ENCODE data around the gene SCGB3A2.
"Not testable (repeated sequence)": the region's sequence is repeated elsewhere in the genome, so short reads cannot be mapped to it uniquely, and the experiment has no call there.

Gene SCGB3A2

DNA sequence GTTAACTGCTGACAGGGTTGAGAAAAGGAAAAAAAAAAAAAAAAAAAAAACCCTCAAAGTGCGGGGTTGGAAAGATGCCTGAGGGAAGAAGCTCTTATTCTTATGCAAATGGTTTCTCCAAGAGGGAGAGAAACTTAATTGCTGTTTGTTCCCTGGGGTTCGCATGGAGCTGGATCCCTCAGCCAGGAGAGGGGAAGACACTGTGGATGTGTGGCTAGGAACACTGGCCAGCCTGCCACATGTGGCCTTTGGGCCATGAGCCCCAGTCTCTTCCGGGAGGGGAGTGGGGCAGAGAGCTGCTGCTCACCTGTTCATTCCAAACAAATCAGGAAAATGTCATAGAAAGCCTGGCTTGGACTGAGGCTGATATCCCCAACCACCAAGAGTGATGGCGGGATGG is 9.4 kb upstream of the SCGB3A2 start:
- no peak for DNase-seq

DNA sequence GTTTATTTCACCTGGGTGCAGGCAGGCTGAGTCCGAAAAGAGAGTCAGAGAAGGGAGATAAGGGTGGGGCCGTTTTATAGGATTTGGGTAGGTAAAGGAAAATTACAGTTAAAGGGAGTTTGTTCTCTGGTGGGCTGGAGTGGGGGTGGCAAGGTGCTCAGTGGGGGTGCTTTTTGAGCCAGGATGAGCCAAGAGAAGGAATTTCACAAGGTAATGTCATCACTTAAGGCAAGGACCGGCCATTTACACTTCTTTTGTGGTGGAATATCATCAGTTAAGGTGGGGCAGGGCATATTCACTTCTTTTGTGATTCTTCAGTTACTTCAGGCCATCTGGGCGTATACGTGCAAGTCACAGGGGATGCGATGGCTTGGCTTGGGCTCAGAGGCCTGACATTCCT is 8.6 kb upstream of the SCGB3A2 start:
- DNase-seq, result not testable (repeated sequence)

DNA sequence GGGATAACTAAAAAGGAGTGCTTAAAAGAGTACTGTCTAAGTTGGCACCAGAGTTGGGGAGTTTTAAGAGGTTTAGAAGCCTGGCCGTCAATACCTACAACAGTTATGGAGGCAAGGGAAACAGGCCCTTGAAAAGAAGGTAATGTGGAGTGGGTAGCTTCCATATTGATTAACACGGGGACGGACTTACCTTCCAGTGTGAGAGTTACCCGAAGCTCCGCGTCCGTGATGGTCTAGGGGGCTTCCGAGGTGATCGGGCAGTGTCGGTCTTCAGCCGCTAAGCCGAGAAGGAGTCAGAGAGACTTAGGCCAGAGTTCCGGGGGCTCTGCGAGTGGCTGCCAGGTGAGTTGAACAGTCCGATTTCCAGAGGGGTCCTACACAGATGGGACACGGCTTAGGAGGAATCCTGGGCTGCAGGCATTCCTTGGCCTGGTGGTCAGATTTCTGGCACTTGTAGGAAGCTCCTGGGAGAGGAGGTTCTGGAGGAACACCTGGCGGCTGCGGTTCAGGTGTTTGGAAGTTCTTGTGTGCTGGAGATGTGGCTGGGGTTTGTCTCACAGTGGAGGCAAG is 6.4 kb upstream of the SCGB3A2 start:
- not testable (repeated sequence) for DNase-seq

DNA sequence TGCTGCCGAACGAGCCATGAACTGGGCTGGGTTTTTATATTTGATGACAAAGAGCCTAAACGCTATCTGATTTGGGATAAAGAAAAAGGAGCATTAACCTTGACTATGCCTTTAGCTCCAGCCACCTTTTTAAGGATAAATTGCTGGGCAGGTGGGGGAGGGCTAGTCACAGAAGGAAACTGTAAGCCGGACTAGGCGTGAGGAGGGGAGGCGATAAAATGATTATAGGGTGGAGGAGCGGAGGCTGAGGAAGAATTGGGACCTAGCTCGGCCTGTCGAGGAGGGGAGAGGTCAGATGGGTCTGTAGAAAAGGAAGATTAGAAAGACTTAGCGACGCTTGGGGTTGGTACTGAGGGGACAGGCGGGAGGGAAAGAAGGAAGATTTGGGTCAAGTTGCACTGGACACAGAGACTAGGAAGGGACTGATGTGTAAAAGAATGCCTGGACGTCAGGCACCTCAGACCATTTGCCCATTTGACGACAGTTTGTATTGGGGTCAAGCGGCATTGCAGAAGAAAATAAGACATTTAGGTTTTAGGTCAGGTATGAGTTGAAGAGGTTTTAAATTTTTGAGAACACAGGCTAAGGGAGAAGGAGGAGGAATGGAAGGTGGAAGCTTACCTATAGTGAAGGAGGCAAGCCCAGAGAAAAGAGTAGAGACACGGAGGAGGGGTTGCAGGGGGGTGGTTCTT is 5.6 kb upstream of the SCGB3A2 start:
- not testable (repeated sequence) for DNase-seq

- DNase-seq, result not testable (repeated sequence)
Measured at GRCh38 chr5:147874118-147874875, 4.2 kb upstream of the SCGB3A2 start.

- DNase-seq, result no peak
Measured at GRCh38 chr5:147874910-147875367, 3.6 kb upstream of the SCGB3A2 start.

GRCh38 chr5:147876141-147876540 is 2.4 kb upstream of the SCGB3A2 start:
- DNase-seq, result no peak

- no peak for DNase-seq
Measured at GRCh38 chr5:147876626-147877025, 1.9 kb upstream of the SCGB3A2 start.

DNA sequence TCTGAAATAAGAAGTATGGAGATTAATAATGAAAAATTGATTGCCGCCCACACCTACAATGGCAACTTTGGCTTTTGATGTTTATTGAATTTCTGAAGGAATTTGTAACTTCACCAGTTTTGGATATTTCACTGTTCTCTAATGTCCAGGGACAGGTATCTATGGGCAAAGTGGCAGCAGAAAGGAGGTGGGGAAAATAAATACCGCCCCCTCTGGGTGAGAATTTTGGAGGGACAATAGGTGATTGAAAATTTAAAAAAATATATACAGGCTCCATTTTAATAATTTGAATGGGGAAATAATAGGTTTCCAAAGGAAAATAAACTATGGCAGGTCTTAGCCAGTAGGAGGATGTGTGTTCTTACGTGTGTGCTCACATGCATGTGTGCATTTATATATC is 1.3 kb downstream of the SCGB3A2 start:
- DNase-seq, result no peak

DNA sequence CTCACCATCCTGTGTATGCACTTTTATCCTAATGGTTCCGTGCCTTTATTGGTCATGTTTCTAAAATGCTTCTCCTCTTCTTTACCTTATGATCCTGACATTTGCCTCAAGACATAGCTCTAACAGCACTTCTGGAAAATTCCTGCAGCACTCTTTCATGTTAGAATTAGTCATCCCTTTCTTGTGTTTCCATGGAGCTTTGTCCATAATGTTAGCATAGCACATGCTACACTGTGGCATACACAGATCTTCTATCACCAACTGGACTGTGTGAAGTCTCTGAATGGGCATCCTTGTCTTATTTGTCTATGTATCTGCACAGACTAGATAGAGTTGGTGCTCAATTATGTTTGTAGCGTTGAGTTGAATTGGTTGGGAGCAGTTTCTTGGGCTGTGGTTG is 2.0 kb downstream of the SCGB3A2 start:
- no peak for DNase-seq

GRCh38 chr5:147882586-147883313 is 4.2 kb downstream of the SCGB3A2 start:
- no peak for DNase-seq

DNA sequence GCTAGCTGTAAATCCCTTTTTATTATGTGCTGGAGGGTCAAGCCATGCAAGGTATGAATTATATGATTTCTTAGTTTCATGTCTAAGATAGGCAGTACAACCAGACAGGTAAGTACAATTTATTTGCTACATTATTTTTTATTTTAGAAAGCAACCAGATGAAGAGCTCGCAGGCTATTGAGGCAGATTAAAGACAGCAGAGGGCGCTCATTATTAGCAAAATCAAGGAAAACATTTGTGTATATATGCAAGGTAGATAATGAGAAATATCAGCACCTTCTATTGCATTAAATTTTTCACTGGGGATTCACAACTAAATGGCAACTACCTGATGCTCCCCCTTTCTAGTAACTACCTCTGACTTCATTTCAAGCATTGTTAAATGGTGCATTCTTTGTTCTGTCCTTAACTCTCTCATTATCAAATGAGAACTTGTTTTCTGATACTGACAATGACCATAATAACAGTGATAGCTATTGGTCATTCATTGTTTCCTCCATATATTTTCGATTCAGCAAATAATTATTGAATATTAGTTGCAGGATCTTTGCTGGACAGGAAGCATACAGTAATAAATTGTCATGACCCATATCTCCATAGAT is 8.6 kb downstream of the SCGB3A2 start:
- no peak for DNase-seq

DNA sequence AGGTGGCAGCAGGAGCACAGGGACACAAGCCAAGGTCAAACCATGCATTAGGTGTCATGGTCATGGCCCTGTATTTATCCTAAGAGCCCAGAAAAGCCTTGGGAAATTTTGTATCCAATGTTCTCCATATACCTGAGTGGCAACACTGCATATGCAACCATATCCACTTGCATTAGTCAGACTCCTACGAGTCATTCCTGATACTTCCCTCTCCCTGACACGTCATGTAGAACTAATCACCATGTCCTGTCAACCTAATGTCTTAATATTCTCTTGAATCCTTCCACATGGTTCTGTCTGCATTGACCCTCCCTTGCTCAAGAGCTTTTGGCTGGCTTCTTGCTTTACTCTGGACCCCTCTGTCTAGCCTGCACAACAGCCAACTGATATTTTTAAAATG is 9.4 kb downstream of the SCGB3A2 start:
- no peak for DNase-seq

GRCh38 chr5:147892696-147893296 is 14.3 kb downstream of the SCGB3A2 start:
- no peak for DNase-seq

- no peak for DNase-seq
Measured at GRCh38 chr5:147893820-147894219, 15.3 kb downstream of the SCGB3A2 start.

- no peak for DNase-seq
Measured at GRCh38 chr5:147895864-147896263, 17.4 kb downstream of the SCGB3A2 start.

DNA sequence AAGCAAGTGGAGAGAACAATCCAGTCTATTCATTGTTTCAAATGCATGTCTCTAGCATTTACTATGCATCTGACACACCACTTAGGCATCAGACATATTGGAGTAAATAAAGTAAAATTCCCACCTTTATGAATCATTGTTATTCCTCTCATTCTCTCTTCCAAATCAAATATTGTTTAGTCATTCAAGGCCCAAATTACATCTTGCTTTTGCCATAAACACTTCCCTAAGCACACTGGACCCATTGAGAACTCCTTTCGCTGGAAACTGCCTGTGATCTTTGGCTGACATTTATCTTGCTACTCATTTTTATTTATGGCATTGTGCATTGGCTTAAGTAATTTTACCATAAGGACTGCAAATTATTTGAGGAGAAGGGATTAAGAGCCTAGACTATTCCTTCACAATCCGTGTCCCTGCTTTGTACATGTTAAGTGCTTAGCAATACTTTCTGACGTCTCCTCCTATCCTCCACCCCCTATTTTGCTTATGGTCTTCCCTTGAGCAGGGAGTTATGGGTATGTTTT is 20.4 kb downstream of the SCGB3A2 start:
- DNase-seq, result no peak

DNA sequence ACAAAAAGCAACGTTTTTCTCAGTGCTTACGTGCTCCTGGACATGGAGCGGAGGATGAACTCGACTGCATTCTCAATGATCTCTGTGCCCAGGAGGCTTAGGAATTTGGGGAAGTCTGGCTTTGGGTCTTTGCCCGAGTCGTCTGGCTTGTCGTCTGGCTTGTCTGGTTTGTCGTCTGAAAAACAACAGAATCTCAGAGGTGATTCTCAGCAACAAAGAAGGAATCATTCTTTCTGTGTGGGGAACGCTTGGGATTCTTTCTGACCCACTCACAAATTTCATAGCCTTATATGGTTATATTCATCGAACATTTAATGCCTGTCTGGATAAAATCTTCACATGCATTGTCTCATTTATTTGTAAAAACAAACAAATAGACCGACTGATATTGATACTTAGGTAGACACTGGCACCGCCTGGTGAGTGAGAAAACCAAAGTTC is 23.1 kb downstream of the SCGB3A2 start:
- DNase-seq, result no peak

DNA sequence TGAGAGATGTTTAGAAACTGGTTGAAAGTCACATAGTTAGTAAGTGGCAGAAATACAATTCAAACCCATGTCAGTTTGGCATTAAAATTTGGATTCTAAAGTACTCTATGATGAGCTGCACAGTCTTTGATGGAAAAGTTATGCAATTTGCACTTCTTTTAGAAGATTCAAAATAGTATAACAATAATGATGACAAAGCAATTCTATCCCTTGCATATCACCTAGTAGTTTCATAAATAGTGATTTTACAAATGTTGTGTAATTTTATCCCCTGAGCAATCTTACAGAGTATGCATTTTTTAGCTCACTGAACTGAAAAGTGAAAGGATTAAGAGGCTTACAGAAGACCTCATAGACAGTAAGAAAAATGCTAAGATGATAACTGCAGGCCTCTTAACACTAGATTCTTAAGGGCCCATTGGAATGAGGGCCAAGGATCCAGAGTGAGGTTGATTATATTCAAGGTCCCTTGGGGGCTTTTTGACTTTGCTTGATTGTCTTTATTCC is 24.2 kb downstream of the SCGB3A2 start:
- DNase-seq, result no peak

GRCh38 chr5:147904110-147904509 is 25.6 kb downstream of the SCGB3A2 start:
- no peak for DNase-seq

DNA sequence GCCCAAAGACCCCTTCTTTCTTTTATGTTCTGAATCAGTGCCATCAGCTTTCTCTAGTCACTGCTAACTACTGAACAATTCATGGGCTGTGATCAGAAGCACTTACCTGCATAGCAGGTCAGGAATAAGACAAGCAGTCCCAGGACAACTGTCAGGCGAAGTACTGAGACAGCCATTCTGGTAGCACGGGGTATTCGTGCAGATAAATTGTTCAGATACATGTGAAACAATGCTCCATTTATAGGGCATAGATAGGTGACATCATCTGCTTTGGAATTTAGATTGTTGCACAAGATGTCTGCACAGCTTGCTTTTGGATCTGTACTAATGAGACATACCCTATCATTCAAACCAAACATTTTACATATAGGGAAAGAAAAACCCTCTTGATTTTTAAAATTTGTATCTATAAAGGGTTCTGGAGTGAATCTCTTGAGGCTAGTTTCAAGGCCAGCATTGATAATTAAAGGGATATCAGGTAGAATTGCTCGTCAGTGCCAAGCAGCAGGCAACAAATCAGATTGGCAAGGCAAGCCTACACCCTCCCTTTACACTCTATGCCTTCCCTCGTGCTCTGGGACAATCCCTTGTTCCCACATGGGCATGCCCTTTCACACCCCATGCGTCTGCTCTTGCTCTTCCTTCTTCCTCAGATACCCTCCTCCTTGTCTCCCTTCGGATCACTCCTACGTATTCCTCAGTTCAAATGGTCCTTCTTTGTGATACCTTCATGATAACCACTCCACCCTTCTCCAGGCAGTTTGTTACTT is 28.0 kb downstream of the SCGB3A2 start, which contains the start of gene C5orf46:
Gene C5orf46 (minus strand): TSS at position 213 of the 770 bp plus-strand sequence. CDS start 37 bp downstream, at position 176.
- DNase-seq, result no peak

Data from activated CD4-positive, alpha-beta T cell treated with anti-CD3 and anti-CD28 coated beads, Interleukin-2, amount 50 U/mL, for 1 hour (primary cell).